Neural cell (in vitro differentiated cells): ENCODE results near the gene FRMD4B.

ENCODE experiments used
- EZH2 ChIP-seq: fragments of 200-600, 300-800 bp; shearing (Covaris generic), sonication (generic); IDR thresholded peaks from 2 replicates; pipeline ENCODE4 v1.6.1; 2014; ENCODE audit warnings: antibody characterized with exemption, low read length, borderline replicate concordance, mild to moderate bottlenecking; ENCODE audit not compliant: insufficient read depth, poor library complexity, severe bottlenecking
- TF ChIP-seq, protein P1 (sequence below): fragments of 450-650 bp; IDR thresholded peaks from 2 replicates; pipeline ENCODE4 v1.5.1; 2014; ENCODE audit warnings: antibody characterized with exemption, mild to moderate bottlenecking, moderate library complexity; ENCODE audit not compliant: poor library complexity, severe bottlenecking

DNA sequence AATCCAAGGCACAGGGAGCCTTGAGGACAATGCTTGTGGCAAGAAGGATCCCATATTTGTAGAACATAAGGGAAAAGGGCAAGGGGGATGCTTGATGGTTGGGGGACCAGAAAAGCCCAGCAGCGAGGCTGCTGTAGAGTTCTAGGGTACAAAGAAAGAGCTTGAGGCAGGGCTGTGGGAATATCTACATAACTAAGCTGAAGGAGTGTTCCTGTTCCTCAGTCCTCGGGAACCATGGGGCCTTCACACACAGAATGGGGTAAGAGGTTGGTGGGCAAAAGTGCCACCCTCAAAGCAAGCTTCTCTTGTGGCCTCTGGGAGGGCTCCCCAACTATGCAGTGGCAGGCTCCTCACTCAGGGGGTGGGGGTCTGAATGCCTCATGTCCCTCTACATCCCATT is 6.5 kb upstream of the FRMD4B start:
- TF ChIP-seq EZH2: no peak
- TF ChIP-seq, protein P1, sequence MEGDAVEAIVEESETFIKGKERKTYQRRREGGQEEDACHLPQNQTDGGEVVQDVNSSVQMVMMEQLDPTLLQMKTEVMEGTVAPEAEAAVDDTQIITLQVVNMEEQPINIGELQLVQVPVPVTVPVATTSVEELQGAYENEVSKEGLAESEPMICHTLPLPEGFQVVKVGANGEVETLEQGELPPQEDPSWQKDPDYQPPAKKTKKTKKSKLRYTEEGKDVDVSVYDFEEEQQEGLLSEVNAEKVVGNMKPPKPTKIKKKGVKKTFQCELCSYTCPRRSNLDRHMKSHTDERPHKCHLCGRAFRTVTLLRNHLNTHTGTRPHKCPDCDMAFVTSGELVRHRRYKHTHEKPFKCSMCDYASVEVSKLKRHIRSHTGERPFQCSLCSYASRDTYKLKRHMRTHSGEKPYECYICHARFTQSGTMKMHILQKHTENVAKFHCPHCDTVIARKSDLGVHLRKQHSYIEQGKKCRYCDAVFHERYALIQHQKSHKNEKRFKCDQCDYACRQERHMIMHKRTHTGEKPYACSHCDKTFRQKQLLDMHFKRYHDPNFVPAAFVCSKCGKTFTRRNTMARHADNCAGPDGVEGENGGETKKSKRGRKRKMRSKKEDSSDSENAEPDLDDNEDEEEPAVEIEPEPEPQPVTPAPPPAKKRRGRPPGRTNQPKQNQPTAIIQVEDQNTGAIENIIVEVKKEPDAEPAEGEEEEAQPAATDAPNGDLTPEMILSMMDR: no peak
